Measurements from ENCODE around the gene DAO.
"Not testable (repeated sequence)": the region's sequence is repeated elsewhere in the genome, so short reads cannot be mapped to it uniquely, and the experiment has no call there.

DNA sequence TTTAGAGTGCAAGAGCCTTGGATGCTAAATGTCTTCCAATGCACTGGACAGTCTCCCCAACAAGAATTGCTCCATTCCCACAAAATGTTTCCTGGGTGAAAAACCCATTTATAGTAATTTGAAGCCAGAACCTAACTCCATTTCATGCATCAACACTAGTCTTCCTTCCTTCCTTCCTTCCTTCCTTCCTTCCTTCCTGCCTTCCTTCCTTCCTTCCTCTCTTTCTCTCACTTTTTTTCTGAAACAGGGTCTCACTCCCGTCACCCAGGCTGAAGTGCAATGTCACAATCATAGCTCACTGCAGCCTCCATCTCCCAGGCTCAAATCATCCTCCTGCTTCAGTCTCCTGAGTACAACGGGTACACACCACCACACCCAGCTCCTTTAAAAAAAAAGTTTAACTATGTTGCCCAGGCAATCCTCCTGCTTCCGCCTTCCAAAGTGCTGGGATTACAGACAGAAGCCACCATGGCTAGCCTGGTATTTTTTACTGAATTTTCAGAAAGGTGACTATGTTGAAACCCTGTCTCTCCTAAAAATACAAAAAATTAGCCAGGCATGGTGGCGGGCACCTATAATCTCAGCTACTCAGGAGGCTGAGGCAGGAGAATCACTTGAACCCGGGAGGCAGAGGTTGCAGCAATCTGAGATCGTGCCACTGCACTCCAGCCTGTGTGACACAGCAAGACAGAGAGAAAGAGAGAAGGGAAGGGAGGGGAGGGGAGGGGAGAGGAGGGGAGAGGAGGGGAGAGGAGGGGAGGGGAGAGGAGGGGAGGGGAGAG is 20.6 kb upstream of the DAO start:
- TF ChIP-seq, protein P1, sequence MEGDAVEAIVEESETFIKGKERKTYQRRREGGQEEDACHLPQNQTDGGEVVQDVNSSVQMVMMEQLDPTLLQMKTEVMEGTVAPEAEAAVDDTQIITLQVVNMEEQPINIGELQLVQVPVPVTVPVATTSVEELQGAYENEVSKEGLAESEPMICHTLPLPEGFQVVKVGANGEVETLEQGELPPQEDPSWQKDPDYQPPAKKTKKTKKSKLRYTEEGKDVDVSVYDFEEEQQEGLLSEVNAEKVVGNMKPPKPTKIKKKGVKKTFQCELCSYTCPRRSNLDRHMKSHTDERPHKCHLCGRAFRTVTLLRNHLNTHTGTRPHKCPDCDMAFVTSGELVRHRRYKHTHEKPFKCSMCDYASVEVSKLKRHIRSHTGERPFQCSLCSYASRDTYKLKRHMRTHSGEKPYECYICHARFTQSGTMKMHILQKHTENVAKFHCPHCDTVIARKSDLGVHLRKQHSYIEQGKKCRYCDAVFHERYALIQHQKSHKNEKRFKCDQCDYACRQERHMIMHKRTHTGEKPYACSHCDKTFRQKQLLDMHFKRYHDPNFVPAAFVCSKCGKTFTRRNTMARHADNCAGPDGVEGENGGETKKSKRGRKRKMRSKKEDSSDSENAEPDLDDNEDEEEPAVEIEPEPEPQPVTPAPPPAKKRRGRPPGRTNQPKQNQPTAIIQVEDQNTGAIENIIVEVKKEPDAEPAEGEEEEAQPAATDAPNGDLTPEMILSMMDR (IDR thresholded peaks at IDR 0.05; ENCODE audit: poor library complexity) = not testable (repeated sequence)
- TF ChIP-seq EZH2 (IDR thresholded peaks at IDR 0.05; ENCODE audit: borderline replicate concordance) = not testable (repeated sequence)
